Astrocyte (in vitro differentiated cells and primary cell): Measurements from ENCODE around the gene FAM234A.

Experiments
- CTCF ChIP-seq: IDR thresholded peaks from 2 replicates; pipeline ENCODE4 v1.5.1; 2011; ENCODE audit warnings: low read depth, mild to moderate bottlenecking, inconsistent platforms, low read length, moderate library complexity; ENCODE audit not compliant: insufficient read depth
- EZH2 ChIP-seq: IDR thresholded peaks from 2 replicates; pipeline ENCODE4 v1.6.1; 2012; ENCODE audit warnings: mild to moderate bottlenecking, low read length, inconsistent platforms; ENCODE audit not compliant: insufficient read depth

DNA sequence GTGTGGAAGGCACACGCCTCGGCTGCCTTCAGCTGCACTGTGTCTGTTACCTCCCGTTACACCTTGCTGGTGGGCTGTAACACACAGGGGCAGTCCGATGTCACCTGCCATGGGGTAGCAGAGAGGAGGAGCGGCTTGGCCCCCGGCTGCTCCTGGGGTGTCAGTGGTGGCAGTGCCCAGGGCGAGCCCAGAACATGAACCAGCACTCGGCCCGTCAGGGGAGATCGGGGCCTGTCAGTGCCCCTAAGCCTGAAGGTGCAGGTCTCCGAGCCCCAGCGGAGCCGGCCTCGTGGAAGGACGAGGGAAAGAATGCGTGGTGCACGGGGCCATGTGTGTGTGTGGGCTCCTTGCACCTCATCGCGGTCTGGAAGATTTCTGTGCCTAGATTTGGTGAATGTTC, 25.7 kb downstream of the FAM234A start:
- TF ChIP-seq CTCF: no peak
- no peak for TF ChIP-seq EZH2
